MM.1S (cell line): Measurements from ENCODE around the gene SCAF11.

Source experiments
- CTCF ChIP-seq: fragments of 300-600 bp; sonication (generic); IDR thresholded peaks from 2 replicates; pipeline ENCODE4 v1.5.1; 2016; ENCODE audit warnings: antibody characterized with exemption, low read length, mixed read lengths
- EZH2 ChIP-seq: fragments of 300-600 bp; sonication (generic); optimal IDR thresholded peaks from 2 replicates; pipeline ENCODE3; 2017; ENCODE audit warnings: low read depth, mild to moderate bottlenecking, antibody characterized with exemption, low read length, mixed read lengths

DNA sequence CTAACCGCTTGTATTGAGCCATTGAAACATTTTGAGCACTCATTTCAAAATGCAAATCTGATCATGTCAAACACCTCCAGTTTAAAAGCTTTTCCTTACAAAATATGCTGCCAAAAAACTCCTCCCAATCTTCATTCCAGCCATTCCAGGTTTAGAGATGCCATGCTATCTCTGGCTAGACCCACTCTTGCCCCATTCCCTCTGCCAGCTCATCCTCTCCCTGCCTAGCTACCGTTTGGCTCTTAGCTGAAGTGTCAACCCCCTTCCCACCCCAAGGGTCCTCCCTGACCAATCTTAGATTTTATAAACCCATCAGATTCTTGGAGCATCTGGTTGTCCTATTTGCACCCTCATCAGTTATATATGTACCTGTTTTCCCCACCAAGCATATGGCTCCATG lies 75.0 kb downstream of the SCAF11 start:
- TF ChIP-seq CTCF (no peak), EZH2 (no peak)
